Esophagus squamous epithelium (tissue), 5 donors: ENCODE results near the gene NPB. TPM values are rescaled to one million over a fixed set of nuclear protein-coding genes. Genes with fewer than 3 reads are reported as not detected.
A peak's percentile ranks its signal among the peaks of the same experiment; 100 is the strongest.

Experiments
- DNase-seq: peaks from one replicate; lab custom pipeline; 2025; lab: John Stamatoyannopoulos, UW
- H3K27ac ChIP-seq, 4 donors: fragments of 200-600 bp; sonication (generic); one replicate each; pipeline ENCODE4 v1.5.1; 2016 to 2019; ENCODE audit warnings: mild to moderate bottlenecking in 1 of 4
- H3K27me3 ChIP-seq, 4 donors: fragments of 200-600 bp; sonication (generic); 1 replicate in 3 of 4; 2 replicates in 1 of 4; pipeline versions ENCODE4 v1.5.1 to v1.6.0; 2017 to 2021; ENCODE audit warnings: antibody characterized with exemption in 1 of 4
- H3K36me3 ChIP-seq, 3 donors: fragments of 200-600 bp; sonication (generic); one replicate each; pipeline ENCODE4 v1.5.1; 2016 to 2019
- H3K4me1 ChIP-seq, 3 donors: fragments of 200-600 bp; sonication (generic); one replicate each; pipeline ENCODE4 v1.5.1; 2017 to 2019
- H3K4me3 ChIP-seq, 4 donors: fragments of 200-600 bp; sonication (generic); 1 replicate in 3 of 4; 2 replicates in 1 of 4; pipeline ENCODE4 v1.5.1; 2016 to 2019; ENCODE audit warnings: mild to moderate bottlenecking in 2 of 4, moderate library complexity in 1 of 4
- H3K9me3 ChIP-seq, 3 donors: fragments of 200-600 bp; sonication (generic); one replicate each; pipeline ENCODE4 v1.5.1; 2016 to 2019
- POLR2A ChIP-seq, 4 donors: fragments of 450-650 bp; IDR thresholded peaks; one replicate each; pipeline ENCODE4 v1.6.1; 2017; ENCODE audit warnings: antibody characterized with exemption in 4 of 4, mild to moderate bottlenecking in 4 of 4, moderate library complexity in 3 of 4
- WGBS, 2 donors: methylation state at CpG; one replicate each; pipeline ENCODE4 v1.1.5; 2018; 5-methylcytosine and 5-hydroxymethylcytosine counted together
- intact Hi-C: fragments of 100-400 bp; cut with DNase I; formaldehyde crosslinking; loops from one replicate; pipeline ENCODE4 v1.15.0; 2022
- total RNA-seq, 4 donors: library from RNA; depleted of rRNA; stranded (reverse); fragments of >200 nt; gene quantifications; one replicate each; pipeline ENCODE4 v1.1.0, GENCODE V29; 2016
- TF ChIP-seq, protein P1 (sequence below), 6 experiments: fragments of 450-650 bp in 4 of 6; fragments of 200-600 bp in 2 of 6; sonication (generic) in 2 of 6; IDR thresholded peaks; one replicate each; pipeline ENCODE4 v1.5.1; 2016 to 2019; ENCODE audit warnings: antibody characterized with exemption in 6 of 6, mild to moderate bottlenecking in 4 of 6, moderate library complexity in 4 of 6
- donor health status: DM: yes; HTN: yes; CAD: no.

The NPB gene
- total RNA-seq, 4 donors from 2014 or later: 0.53 to 7.4 (median 1.5) TPM

DNA sequence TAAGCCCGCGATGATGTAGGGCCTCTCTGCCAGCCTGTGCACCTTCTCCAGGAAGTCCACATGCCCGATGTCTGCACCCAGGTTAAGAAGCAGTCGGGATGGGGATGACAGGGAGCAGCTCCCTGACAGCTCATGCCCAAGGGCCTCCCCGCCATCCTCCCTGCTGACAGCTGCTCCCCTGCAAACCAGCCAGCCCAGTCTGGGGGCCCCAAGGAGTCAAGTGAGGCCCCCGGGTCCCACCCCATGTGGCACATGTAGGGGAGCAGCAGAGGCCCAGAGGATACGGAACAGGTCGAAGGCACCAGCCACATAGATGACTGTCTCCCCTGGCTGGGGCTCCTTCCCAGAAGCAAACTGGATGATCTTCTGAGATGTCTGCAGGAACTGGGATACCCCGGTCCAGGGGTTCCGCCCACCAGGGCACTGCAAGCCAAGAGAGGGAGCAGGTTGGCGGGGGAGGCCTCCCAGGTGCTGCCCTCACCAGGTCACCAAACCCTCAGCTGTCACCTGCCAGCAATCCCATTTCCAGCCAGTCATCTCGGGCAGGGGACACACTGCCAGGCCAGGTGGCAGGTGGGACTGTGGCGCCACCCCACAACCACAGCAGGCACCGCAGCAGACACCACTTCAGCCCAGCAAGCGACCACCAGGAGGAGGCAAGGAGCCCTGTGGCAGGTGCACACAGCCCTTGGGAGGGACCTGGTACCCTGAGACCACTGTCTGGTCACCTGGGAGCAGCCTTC lies 4.6 kb downstream of the NPB start:
- H3K4me1 ChIP-seq: peaks cover 17 to 40% (median 25%) of the 10 kb centered on the region in 3 donors
- no peak overlapping the region for H3K4me3 ChIP-seq
- peaks cover 0 to 68% (median 11%) of the 10 kb centered on the region in 3 donors for H3K36me3 ChIP-seq
- H3K27ac ChIP-seq: no peak overlapping the region
- H3K9me3 ChIP-seq: no peaks in the 10 kb centered on the region
- TF ChIP-seq POLR2A (IDR thresholded peaks at IDR 0.05): no peak
- TF ChIP-seq, protein P1, sequence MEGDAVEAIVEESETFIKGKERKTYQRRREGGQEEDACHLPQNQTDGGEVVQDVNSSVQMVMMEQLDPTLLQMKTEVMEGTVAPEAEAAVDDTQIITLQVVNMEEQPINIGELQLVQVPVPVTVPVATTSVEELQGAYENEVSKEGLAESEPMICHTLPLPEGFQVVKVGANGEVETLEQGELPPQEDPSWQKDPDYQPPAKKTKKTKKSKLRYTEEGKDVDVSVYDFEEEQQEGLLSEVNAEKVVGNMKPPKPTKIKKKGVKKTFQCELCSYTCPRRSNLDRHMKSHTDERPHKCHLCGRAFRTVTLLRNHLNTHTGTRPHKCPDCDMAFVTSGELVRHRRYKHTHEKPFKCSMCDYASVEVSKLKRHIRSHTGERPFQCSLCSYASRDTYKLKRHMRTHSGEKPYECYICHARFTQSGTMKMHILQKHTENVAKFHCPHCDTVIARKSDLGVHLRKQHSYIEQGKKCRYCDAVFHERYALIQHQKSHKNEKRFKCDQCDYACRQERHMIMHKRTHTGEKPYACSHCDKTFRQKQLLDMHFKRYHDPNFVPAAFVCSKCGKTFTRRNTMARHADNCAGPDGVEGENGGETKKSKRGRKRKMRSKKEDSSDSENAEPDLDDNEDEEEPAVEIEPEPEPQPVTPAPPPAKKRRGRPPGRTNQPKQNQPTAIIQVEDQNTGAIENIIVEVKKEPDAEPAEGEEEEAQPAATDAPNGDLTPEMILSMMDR (IDR thresholded peaks at IDR 0.05): peak in 1 of 6 experiments; percentile 14
- WGBS, 2 donors: 90% methylated on average over 5 of the region's 15 CpGs; no CpG with 5 or more reads in 1 of the 2 donors
- intact Hi-C loops: no loop called here
- no peak for DNase-seq
- peaks cover 0 to 18% (median 0%) of the 10 kb centered on the region in 4 donors for H3K27me3 ChIP-seq

DNA sequence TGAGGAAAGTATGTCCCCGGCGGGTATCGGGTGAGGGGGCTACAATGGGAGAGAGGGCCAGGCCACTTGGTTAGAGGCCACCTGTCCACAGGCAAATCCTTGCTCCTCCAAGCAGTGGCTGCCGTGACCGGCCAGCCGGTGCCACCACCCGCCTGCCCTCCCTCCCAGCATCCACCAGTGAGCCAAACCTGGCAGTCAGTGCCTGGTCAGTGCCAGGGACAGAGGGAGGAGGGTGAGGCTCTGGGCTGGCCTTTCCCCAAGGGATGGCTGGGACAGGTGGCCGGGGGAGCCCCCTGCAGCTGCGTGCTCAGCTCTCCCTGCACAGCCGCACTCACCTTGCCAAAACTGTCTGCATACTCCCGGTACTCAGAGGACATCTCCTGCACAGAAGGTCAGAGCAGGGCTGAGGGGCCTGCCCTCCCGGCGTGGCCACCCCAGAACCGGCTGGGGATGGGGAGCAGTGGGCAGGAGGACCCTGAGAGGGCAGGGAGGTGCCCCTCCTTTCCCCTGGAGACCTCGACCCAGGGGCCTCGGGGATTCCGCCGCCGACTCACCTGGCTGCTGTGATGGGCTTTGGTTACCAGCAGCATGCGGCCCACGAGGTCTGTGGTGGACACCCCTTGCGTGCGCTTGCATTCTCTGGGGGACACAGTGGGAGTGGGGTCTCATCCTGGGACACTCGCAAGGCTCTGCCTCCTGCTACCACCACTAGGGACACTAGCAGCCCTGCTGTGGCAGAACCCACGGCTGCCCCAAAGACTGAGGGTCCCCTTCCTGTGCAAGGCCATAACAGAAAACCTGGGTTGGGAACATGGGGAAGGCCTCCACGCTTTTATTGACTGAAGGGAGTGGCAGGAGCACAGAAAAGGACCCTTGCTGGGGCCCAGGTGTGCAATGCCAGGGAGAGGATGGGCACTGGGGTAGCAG lies 5.4 kb downstream of the NPB start:
- Histone ChIP-seq H3K9me3 (no peaks in the 10 kb centered on the region), H3K4me3 (no peak overlapping the region), H3K36me3 (peaks cover 6 to 75% (median 16%) of the 10 kb centered on the region in 3 donors), H3K4me1 (peaks cover 19 to 40% (median 21%) of the 10 kb centered on the region in 3 donors), H3K27me3 (peaks cover 0 to 9% (median 0%) of the 10 kb centered on the region in 4 donors), H3K27ac (no peak overlapping the region)
- TF ChIP-seq POLR2A (IDR thresholded peaks at IDR 0.05): no peak
- TF ChIP-seq, protein P1 (IDR thresholded peaks at IDR 0.05): no peak
- intact Hi-C loops: no loop called here
- 80 to 100% methylated on average over 1 of the region's 26 CpGs for WGBS, 2 donors
- DNase-seq: no peak

DNA sequence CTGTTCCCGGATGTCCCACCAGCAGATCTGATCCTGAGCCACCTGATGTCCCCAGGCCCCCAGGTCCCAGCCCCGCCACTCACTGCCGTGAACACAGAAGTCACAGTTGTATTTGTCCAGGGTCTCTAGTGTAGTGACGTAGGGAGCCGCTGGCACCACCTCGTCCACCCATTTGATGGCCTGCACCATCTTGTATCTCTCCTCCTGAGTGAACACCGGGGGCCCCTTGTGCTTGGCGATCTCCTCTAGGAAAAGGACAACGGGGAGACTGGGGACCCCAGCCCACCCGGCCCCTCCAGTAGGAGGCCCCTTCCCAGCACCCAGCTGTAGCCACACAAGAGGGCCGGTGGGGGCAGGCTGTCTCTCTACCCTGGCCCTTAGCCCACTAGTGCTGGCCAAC lies 6.8 kb downstream of the NPB start:
- Histone ChIP-seq H3K27ac (no peak overlapping the region), H3K4me3 (no peak overlapping the region), H3K4me1 (peaks cover 15 to 46% (median 19%) of the 10 kb centered on the region in 3 donors), H3K27me3 (no peaks in the 10 kb centered on the region), H3K9me3 (no peaks in the 10 kb centered on the region), H3K36me3 (peaks cover 13 to 80% (median 26%) of the 10 kb centered on the region in 3 donors)
- WGBS, 2 donors: 95 to 98% methylated on average over 4 to 7 of the region's 11 CpGs
- no peak for DNase-seq
- intact Hi-C loops: no loop called here
- no peak for TF ChIP-seq POLR2A (IDR thresholded peaks at IDR 0.05)
- TF ChIP-seq, protein P1 (IDR thresholded peaks at IDR 0.05): no peak

DNA sequence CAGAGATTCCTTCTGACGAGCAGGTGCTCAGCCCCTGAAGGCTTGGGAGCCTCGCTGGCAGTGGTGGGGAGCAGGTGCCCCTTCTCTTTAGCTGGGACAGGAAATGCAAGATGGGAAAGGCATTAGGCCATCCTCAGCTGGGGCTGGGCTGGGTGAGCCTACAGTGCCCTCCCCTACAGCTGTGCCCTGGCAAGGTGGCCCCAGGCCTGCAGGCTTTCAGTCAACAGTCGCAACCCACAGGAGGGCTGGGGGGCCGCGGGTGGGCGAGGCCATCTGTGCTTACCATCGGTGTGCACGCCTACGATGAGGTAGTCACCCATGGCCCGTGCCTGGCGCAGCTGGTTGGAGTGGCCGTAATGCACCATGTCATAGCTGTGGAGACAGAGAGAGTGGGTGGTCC lies 7.2 kb downstream of the NPB start:
- Histone ChIP-seq H3K36me3 (peaks cover 18 to 80% (median 30%) of the 10 kb centered on the region in 3 donors), H3K27ac (no peak overlapping the region), H3K27me3 (no peaks in the 10 kb centered on the region), H3K4me3 (no peak overlapping the region), H3K9me3 (no peaks in the 10 kb centered on the region), H3K4me1 (peaks cover 15 to 50% (median 19%) of the 10 kb centered on the region in 3 donors)
- intact Hi-C loops: no loop called here
- 93% methylated on average over 2 of the region's 12 CpGs; no CpG with 5 or more reads in 1 of the 2 donors for WGBS, 2 donors
- TF ChIP-seq POLR2A (IDR thresholded peaks at IDR 0.05): no peak
- TF ChIP-seq, protein P1 (IDR thresholded peaks at IDR 0.05): no peak
- no peak for DNase-seq
